HepG2 (cell line): ENCODE measurements around the gene HTRA2. TPM values are rescaled to one million over a fixed set of nuclear protein-coding genes. Genes with fewer than 3 reads are reported as not detected.

ENCODE experiments used
- ATAC-seq: fragments of 200-7000 bp; cut with Tn5 transposase; 3 replicates; pipeline ENCODE4 v1.9.1; 2020; ENCODE audit warnings: mild to moderate bottlenecking, moderate library complexity
- BruUV-seq: library from RNA; stranded (reverse); fragments of 400-500 nt; replicated peaks from 2 replicates; lab custom pipeline; 2021; lab: Mats Ljungman, UMichigan
- CTCF ChIA-PET: fragments of 300-600 bp; formaldehyde crosslinking; extraction: SDS; loops from one replicate; lab custom pipeline; 2021; ENCODE audit warnings: low total read pairs, inconsistent platforms, low intra/inter-chr PET ratio; lab: Yijun Ruan, JAX
- POLR2A ChIA-PET: fragments of 350-600 bp; sonication (Branson Sonifier 250); formaldehyde crosslinking; loops from one replicate; lab custom pipeline; 2020; ENCODE audit warnings: antibody characterized with exemption, inconsistent platforms; lab: Yijun Ruan, JAX
- DNase-seq: peaks from one replicate; pipeline ENCODE4 v3.0.0-alpha.2; 2015; ENCODE audit warnings: low spot score
- FAIRE-seq: peaks from 3 replicates; lab custom pipeline; 2011; peaks lifted over from hg19 to GRCh38; lab: Jason Lieb, UNC
- H2AFZ ChIP-seq: one replicate; pipeline ENCODE4 v1.6.1; 2011; ENCODE audit warnings: low read length, inconsistent platforms
- H3K27ac ChIP-seq: fragments of 300-600 bp; 3 replicates; pipeline ENCODE4 v1.8.0; 2011; ENCODE audit warnings: mixed run types, mild to moderate bottlenecking, mixed read lengths, low read length, inconsistent platforms; ENCODE audit not compliant: insufficient read depth; ENCODE audit errors: extremely low read length
- H3K27me3 ChIP-seq, 2 experiments: fragments of 200-600 bp in 1 of 2; 2 replicates in 1 of 2; 3 replicates in 1 of 2; pipeline versions ENCODE4 v1.6.0 to v1.8.0; 2011; ENCODE audit warnings: low read length in 2 of 2, mild to moderate bottlenecking in 2 of 2, moderate library complexity in 2 of 2, inconsistent platforms in 1 of 2; ENCODE audit not compliant: insufficient read depth in 2 of 2, control insufficient read depth in 1 of 2
- H3K36me3 ChIP-seq, 2 experiments: fragments of 200-600 bp in 1 of 2; replicated peaks in 1 of 2; 2 replicates in 1 of 2; 3 replicates in 1 of 2; pipeline versions ENCODE4 v1.5.1 to v1.8.0; 2011; ENCODE audit warnings: low read length in 2 of 2, inconsistent platforms in 1 of 2; ENCODE audit not compliant: insufficient read depth in 2 of 2, control insufficient read depth in 1 of 2
- H3K4me1 ChIP-seq: 2 replicates; pipeline ENCODE4 v1.5.1; 2012; ENCODE audit warnings: low read length, inconsistent platforms; ENCODE audit not compliant: insufficient read depth
- H3K4me2 ChIP-seq: 2 replicates; pipeline ENCODE4 v1.6.0; 2011; ENCODE audit warnings: low read depth, low read length, inconsistent platforms
- H3K4me3 ChIP-seq, 3 experiments: fragments of 200-600 bp in 1 of 3; sonication (generic), shearing (Covaris generic) in 1 of 3; replicated peaks in 1 of 3; 2 replicates each; pipeline ENCODE4 v1.5.1; 2011 to 2016; ENCODE audit warnings: low read length in 3 of 3, inconsistent platforms in 2 of 3, low read depth in 2 of 3, mild to moderate bottlenecking in 2 of 3, control low read depth in 1 of 3, mixed read lengths in 1 of 3; ENCODE audit not compliant: insufficient read depth in 1 of 3
- H3K79me2 ChIP-seq: one replicate; pipeline ENCODE4 v1.6.1; 2011; ENCODE audit warnings: low read length, inconsistent platforms; ENCODE audit not compliant: insufficient read depth
- H3K9ac ChIP-seq: 2 replicates; pipeline ENCODE4 v1.6.0; 2011; ENCODE audit warnings: mild to moderate bottlenecking, low read depth, low read length, inconsistent platforms; ENCODE audit not compliant: insufficient read depth
- H3K9me3 ChIP-seq: 2 replicates; pipeline ENCODE4 v1.5.1; 2012; ENCODE audit warnings: mild to moderate bottlenecking, low read length
- H4K20me1 ChIP-seq: 2 replicates; pipeline ENCODE4 v1.6.0; 2011; ENCODE audit warnings: inconsistent platforms, mild to moderate bottlenecking, low read length, moderate library complexity; ENCODE audit not compliant: insufficient read depth
- AGO2 ChIP-seq: fragments of 200-400 bp; formaldehyde crosslinking; optimal IDR thresholded peaks from 2 replicates; pipeline ENCODE3; 2017; ENCODE audit warnings: mild to moderate bottlenecking, low read depth, low read length, moderate library complexity
- CEBPB ChIP-seq: IDR thresholded peaks from 2 replicates; pipeline ENCODE4 v1.6.1; 2011; ENCODE audit warnings: low read depth, low read length, improper control_type of control experiment, borderline replicate concordance
- CENPT ChIP-seq: sonication (generic); formaldehyde crosslinking; IDR thresholded peaks from 2 replicates; pipeline ENCODE4 v1.8.0; 2022; ENCODE audit warnings: low read depth, mild to moderate bottlenecking, moderate library complexity, missing genetic modification reagents
- DNMT1 ChIP-seq: sonication (generic); formaldehyde crosslinking; IDR thresholded peaks from 2 replicates; pipeline ENCODE4 v1.5.1; 2020; ENCODE audit warnings: mild to moderate bottlenecking, missing genetic modification reagents
- GABPA ChIP-seq, 2 experiments: IDR thresholded peaks; 2 replicates each; pipeline ENCODE4 v1.6.1; 2011 to 2016; ENCODE audit warnings: low read depth in 2 of 2, low read length in 1 of 2, missing biosample characterization in 1 of 2, missing genetic modification characterization in 1 of 2
- HOXA9 ChIP-seq: sonication (generic); formaldehyde crosslinking; IDR thresholded peaks from 2 replicates; pipeline ENCODE4 v1.8.1; 2022; ENCODE audit warnings: missing genetic modification reagents, mild to moderate bottlenecking, moderate library complexity, borderline replicate concordance
- JUN ChIP-seq: sonication (generic); formaldehyde crosslinking; IDR thresholded peaks from 2 replicates; pipeline ENCODE4 v1.4.0; 2020; ENCODE audit warnings: mild to moderate bottlenecking, missing genetic modification reagents
- MAZ ChIP-seq, 2 experiments: sonication (generic) in 1 of 2; formaldehyde crosslinking in 1 of 2; IDR thresholded peaks; 2 replicates each; pipeline versions ENCODE4 v1.5.0 to v1.6.1; 2012 to 2020; ENCODE audit warnings: low read depth in 2 of 2, mild to moderate bottlenecking in 2 of 2, borderline replicate concordance in 1 of 2, improper control_type of control experiment in 1 of 2, low read length in 1 of 2, missing genetic modification reagents in 1 of 2, moderate library complexity in 1 of 2
- TAF15 ChIP-seq: fragments of 200-400 bp; formaldehyde crosslinking; IDR thresholded peaks from one replicate; pipeline ENCODE4 v1.6.1; 2018; ENCODE audit warnings: mild to moderate bottlenecking, low read depth, low read length; ENCODE audit not compliant: poor library complexity, severe bottlenecking
- ZNF230 ChIP-seq: sonication (generic); formaldehyde crosslinking; IDR thresholded peaks from 2 replicates; pipeline ENCODE4 v1.4.0; 2020; ENCODE audit warnings: mild to moderate bottlenecking, missing genetic modification reagents
- ZNF232 ChIP-seq: sonication (generic); formaldehyde crosslinking; IDR thresholded peaks from 2 replicates; pipeline ENCODE4 v1.4.0; 2020; ENCODE audit warnings: missing genetic modification reagents, borderline replicate concordance
- ZNF878 ChIP-seq: sonication (generic); formaldehyde crosslinking; IDR thresholded peaks from 2 replicates; pipeline ENCODE4 v1.8.1; 2023; ENCODE audit warnings: mild to moderate bottlenecking, missing genetic modification reagents, moderate library complexity
- ZSCAN25 ChIP-seq: sonication (generic); formaldehyde crosslinking; IDR thresholded peaks from 2 replicates; pipeline ENCODE4 v1.8.0; 2022; ENCODE audit warnings: mild to moderate bottlenecking, missing genetic modification reagents
- WGBS: methylation state at CpG from one replicate; pipeline ENCODE4 v1.1.6; 2017; ENCODE audit warnings: low lambda C conversion rate; 5-methylcytosine and 5-hydroxymethylcytosine counted together
- in situ Hi-C: cut with HindIII; loops from 2 replicates; pipeline ENCODE4 v1.10.0; 2017; ENCODE audit warnings: low pct_unique_long_range_greater_than_20kb; ENCODE audit not compliant: extremely low pct_ligation_motif_present
- intact Hi-C: fragments of 100-400 bp; cut with micrococcal nuclease; formaldehyde crosslinking; loops from one replicate; pipeline ENCODE4 v1.10.0; 2022; ENCODE audit not compliant: unreplicated experiment
- polyA plus RNA-seq, 8 experiments: library from polyadenylated mRNA; depleted of rRNA in 3 of 8; stranded (reverse) in 7 of 8; unstranded in 1 of 8; fragments of >200 nt; fragmentation: Illumina TruSeq in 4 of 8; extraction: Trizol in 4 of 8; gene quantifications; 2 replicates each; pipeline versions ENCODE4 v1.2.1 to v1.2.3, GENCODE V29; 2011 to 2016; ENCODE audit warnings: low read depth in 4 of 8, missing spikeins in 1 of 8, mixed read lengths in 1 of 8; ENCODE audit not compliant: insufficient read depth in 1 of 8
- total RNA-seq, 5 experiments: library from RNA; depleted of rRNA; stranded (reverse); fragments of >200 nt; fragmentation: Illumina TruSeq; extraction: Trizol; gene quantifications; 2 replicates each; pipeline ENCODE4 v1.2.3, GENCODE V29; 2016; ENCODE audit warnings: low read depth in 1 of 5
- TF ChIP-seq, protein P1 (sequence below): sonication (generic); formaldehyde crosslinking; IDR thresholded peaks from 2 replicates; pipeline ENCODE4 v1.8.1; 2023; ENCODE audit warnings: mild to moderate bottlenecking, moderate library complexity, missing genetic modification reagents
- TF ChIP-seq, protein P2 (sequence below): sonication (generic); formaldehyde crosslinking; IDR thresholded peaks from 2 replicates; pipeline ENCODE4 v1.5.1; 2020; ENCODE audit warnings: missing genetic modification reagents, mild to moderate bottlenecking, borderline replicate concordance
- TF ChIP-seq, protein P3 (sequence below): sonication (generic); formaldehyde crosslinking; IDR thresholded peaks from 2 replicates; pipeline ENCODE4 v1.4.0; 2020; ENCODE audit warnings: missing genetic modification reagents

The HTRA2 gene
- total and polyA plus RNA-seq, 2 of the 13 experiments (the other 11 are each of a cell fraction or from before 2014, with no cell fraction given), result 47.7 to 50.3 TPM

DNA sequence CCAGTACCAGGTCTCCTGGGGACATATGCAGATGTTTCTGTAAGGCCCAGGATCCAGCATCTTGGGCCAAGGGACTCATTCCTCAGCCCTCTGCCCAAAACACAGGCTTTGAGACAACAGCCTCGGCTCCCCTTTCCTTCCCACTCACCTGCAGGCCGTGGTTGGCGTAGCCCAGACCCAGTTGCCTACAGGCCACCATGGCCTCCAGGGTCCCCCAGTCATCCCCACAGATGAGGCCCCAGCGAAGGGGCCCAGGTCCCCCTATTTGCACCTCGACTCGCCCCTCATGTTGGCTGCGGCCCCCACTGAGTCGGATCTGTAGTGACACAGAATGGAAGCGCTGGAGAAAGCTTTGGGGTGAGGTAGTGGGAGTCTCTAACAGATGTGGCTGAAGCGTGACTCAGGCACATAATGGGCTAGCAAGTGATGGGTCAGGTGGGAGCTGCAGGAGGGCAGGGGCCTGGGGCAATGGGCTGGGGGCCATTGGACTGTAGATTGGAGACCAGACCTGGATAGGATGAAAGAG is 5.8 kb downstream of the HTRA2 start:
- in situ Hi-C loops, result no loop called here

More for the DNA sequence above, 5.8 kb downstream of the HTRA2 start:
- Histone ChIP-seq H2AFZ (no peak overlapping the region), H3K27me3 (peaks cover 4 to 33% of the 10 kb centered on the region in 2 experiments; a peak in 3 of 5 replicates), H3K4me3 (no peak overlapping the region), H3K4me2 (no peak overlapping the region), H4K20me1 (no peaks in the 10 kb centered on the region), H3K9me3 (no peaks in the 10 kb centered on the region), H3K27ac (no peak overlapping the region), H3K79me2 (peaks cover 5% of the 10 kb centered on the region), H3K4me1 (peaks cover 17% of the 10 kb centered on the region), H3K36me3 (peaks cover 7 to 12% of the 10 kb centered on the region in 2 experiments; a peak in 3 of 5 replicates), H3K9ac (no peak overlapping the region)
- 63% methylated on average over 10 of the region's 10 CpGs for WGBS
- FAIRE-seq (no peak), DNase-seq (no peak), ATAC-seq (peak; percentile 10)
- BruUV-seq, result no TSS peak
- TF ChIP-seq, protein P1, sequence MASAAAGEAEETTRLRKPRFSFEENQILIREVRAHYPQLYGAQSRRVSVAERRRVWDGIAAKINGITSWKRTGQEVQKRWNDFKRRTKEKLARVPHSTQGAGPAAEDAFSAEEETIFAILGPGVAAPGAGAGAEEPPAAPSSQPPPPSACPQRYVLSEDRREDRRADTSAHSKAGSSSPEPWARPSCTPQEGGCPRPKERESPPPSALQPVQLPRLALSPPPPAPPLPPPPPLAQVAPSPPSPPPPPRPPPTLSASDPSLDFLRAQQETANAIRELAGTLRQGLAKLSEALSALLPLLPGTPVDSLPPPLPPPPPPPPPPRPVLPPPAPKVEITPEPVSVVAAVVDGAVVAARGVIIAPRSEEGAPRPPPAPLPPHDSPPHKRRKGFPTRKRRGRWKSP (CRISPR knock-in tag), result no peak
- TF ChIP-seq AGO2 (no peak), ZNF878 (CRISPR knock-in tag) (no peak), CENPT (no peak), GABPA (IDR thresholded peaks at IDR 0.05; ENCODE audit: low read depth, low read length) (no peak), GABPA (CRISPR knock-in tag; IDR thresholded peaks at IDR 0.05; ENCODE audit: low read depth) (no peak), JUN (CRISPR knock-in tag) (no peak), ZNF232 (no peak), HOXA9 (CRISPR knock-in tag) (no peak), TAF15 (no peak), ZNF230 (CRISPR knock-in tag) (no peak), CEBPB (no peak), ZSCAN25 (CRISPR knock-in tag) (no peak), MAZ (IDR thresholded peaks at IDR 0.05; ENCODE audit: borderline replicate concordance, low read depth, low read length) (no peak), MAZ (CRISPR knock-in tag; IDR thresholded peaks at IDR 0.05; ENCODE audit: low read depth) (no peak), DNMT1 (no peak)
- TF ChIP-seq, protein P2, sequence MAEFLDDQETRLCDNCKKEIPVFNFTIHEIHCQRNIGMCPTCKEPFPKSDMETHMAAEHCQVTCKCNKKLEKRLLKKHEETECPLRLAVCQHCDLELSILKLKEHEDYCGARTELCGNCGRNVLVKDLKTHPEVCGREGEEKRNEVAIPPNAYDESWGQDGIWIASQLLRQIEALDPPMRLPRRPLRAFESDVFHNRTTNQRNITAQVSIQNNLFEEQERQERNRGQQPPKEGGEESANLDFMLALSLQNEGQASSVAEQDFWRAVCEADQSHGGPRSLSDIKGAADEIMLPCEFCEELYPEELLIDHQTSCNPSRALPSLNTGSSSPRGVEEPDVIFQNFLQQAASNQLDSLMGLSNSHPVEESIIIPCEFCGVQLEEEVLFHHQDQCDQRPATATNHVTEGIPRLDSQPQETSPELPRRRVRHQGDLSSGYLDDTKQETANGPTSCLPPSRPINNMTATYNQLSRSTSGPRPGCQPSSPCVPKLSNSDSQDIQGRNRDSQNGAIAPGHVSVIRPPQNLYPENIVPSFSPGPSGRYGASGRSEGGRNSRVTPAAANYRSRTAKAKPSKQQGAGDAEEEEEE (CRISPR knock-in tag), result no peak
- TF ChIP-seq, protein P3, sequence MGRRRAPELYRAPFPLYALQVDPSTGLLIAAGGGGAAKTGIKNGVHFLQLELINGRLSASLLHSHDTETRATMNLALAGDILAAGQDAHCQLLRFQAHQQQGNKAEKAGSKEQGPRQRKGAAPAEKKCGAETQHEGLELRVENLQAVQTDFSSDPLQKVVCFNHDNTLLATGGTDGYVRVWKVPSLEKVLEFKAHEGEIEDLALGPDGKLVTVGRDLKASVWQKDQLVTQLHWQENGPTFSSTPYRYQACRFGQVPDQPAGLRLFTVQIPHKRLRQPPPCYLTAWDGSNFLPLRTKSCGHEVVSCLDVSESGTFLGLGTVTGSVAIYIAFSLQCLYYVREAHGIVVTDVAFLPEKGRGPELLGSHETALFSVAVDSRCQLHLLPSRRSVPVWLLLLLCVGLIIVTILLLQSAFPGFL (CRISPR knock-in tag), result no peak
- ChIA-PET CTCF (no interaction called here), POLR2A (no interaction called here)
- intact Hi-C loops, result no loop called here
